Measurements from ENCODE around the gene ADM2. TPM values are rescaled to one million over a fixed set of nuclear protein-coding genes. Genes with fewer than 3 reads are reported as not detected.
A peak's percentile ranks its signal among the peaks of the same experiment; 100 is the strongest.

The ADM2 gene
- total and polyA plus RNA-seq, 2 of the 13 experiments (the other 11 are each of a cell fraction or from before 2014, with no cell fraction given) = 1.2 to 3.0 TPM

DNA sequence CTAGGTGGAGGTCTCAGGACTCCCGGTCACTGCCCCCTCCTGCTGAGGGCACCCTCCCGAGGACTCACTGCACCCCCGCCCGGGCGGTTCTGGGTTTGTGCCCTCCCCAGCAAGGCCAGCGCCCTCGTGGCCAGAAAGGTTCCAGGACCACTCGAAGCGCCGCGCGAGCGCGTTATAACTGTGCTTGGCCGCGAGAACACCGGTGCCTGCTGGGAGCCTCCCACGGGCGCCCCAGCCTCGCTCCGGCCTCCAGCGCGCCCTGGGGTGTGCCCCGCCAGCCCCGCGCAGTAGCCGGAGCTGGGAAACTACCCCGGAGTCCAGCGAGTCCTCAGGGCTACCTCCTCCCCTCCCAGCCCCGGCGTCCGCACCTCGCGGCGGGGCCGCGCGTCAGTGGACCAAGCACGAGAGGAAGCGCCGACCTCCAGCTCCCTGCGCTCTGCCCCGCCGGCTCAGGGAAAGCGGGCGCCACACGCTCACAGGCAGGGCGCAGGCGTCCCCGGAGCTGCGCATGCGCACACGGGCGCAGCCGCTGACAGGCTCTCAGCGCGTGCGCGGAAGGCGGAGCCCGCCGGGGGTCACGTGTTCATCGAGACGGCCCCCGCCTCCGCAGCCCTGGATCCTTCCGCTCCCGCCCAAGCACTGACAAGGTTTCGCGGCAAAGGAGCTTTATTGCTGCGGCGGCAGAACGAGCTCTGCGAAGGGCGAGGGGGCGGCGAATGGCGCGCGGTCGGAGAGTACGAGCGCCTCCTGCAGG, 43.9 kb downstream of the ADM2 start, which contains the start of gene SCO2 (continued):
- TF ChIP-seq, protein P1, sequence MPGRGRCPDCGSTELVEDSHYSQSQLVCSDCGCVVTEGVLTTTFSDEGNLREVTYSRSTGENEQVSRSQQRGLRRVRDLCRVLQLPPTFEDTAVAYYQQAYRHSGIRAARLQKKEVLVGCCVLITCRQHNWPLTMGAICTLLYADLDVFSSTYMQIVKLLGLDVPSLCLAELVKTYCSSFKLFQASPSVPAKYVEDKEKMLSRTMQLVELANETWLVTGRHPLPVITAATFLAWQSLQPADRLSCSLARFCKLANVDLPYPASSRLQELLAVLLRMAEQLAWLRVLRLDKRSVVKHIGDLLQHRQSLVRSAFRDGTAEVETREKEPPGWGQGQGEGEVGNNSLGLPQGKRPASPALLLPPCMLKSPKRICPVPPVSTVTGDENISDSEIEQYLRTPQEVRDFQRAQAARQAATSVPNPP (CRISPR knock-in tag; IDR thresholded peaks at IDR 0.05) = peak; percentile 56
- TF ChIP-seq SMAD9 (CRISPR knock-in tag; IDR thresholded peaks at IDR 0.05) = 0 out of 2 replicates have a peak, but pooled peaks have one; percentile 65
- no peak for TF ChIP-seq JARID2 (CRISPR knock-in tag; IDR thresholded peaks at IDR 0.05; ENCODE audit: insufficient replicate concordance)
- no peak for TF ChIP-seq SP2 (CRISPR knock-in tag; IDR thresholded peaks at IDR 0.05)
- TF ChIP-seq, protein P2, sequence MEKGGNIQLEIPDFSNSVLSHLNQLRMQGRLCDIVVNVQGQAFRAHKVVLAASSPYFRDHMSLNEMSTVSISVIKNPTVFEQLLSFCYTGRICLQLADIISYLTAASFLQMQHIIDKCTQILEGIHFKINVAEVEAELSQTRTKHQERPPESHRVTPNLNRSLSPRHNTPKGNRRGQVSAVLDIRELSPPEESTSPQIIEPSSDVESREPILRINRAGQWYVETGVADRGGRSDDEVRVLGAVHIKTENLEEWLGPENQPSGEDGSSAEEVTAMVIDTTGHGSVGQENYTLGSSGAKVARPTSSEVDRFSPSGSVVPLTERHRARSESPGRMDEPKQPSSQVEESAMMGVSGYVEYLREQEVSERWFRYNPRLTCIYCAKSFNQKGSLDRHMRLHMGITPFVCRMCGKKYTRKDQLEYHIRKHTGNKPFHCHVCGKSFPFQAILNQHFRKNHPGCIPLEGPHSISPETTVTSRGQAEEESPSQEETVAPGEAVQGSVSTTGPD (CRISPR knock-in tag; IDR thresholded peaks at IDR 0.05) = no peak
- TF ChIP-seq ZNF432 (CRISPR knock-in tag; IDR thresholded peaks at IDR 0.05; ENCODE audit: borderline replicate concordance) = no peak
- TF ChIP-seq ZMYM3 (CRISPR knock-in tag; IDR thresholded peaks at IDR 0.05) = no peak
- peak; percentile 8 for TF ChIP-seq SRSF1 (optimal IDR thresholded peaks at IDR 0.05; ENCODE audit: low read depth, low read length)
- TF ChIP-seq ZNF772 (CRISPR knock-in tag; IDR thresholded peaks at IDR 0.05) = peak; percentile 91
- peak; percentile 38 for TF ChIP-seq FOXK1 (CRISPR knock-in tag; IDR thresholded peaks at IDR 0.05; ENCODE audit: borderline replicate concordance, low read depth)
- TF ChIP-seq DNMT3B (CRISPR knock-in tag; conservative IDR thresholded peaks at IDR 0.05) = peak; percentile 47; the same call in 1 of the 2 replicates
- TF ChIP-seq, protein P3, sequence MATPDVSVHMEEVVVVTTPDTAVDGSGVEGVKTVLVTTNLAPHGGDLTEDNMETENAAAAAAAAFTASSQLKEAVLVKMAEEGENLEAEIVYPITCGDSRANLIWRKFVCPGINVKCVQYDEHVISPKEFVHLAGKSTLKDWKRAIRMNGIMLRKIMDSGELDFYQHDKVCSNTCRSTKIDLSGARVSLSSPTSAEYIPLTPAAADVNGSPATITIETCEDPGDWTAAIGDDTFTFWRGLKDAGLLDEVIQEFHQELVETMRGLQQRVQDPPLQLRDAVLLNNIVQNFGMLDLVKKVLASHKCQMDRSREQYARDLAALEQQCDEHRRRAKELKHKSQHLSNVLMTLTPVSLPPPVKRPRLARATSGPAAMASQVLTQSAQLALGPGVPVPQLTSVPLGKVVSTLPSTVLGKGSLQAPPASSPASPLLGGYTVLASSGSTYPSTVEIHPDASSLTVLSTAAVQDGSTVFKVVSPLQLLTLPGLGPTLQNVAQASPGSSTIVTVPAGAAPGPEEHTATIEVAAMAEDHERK (CRISPR knock-in tag; IDR thresholded peaks at IDR 0.05; ENCODE audit: low read depth) = no peak
- no peak; the same call in 1 of the 2 replicates for TF ChIP-seq ZNF460 (CRISPR knock-in tag; IDR thresholded peaks at IDR 0.05; ENCODE audit: borderline replicate concordance)
- TF ChIP-seq, protein P4, sequence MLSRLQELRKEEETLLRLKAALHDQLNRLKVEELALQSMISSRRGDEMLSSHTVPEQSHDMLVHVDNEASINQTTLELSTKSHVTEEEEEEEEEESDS (CRISPR knock-in tag; IDR thresholded peaks at IDR 0.05; ENCODE audit: borderline replicate concordance) = peak; percentile 47; the same call in 1 of the 2 replicates
- no peak for TF ChIP-seq ZNF317 (CRISPR knock-in tag; IDR thresholded peaks at IDR 0.05)
- no peak for TF ChIP-seq ZNF878 (CRISPR knock-in tag; IDR thresholded peaks at IDR 0.05)
- no peak for TF ChIP-seq SIX4 (CRISPR knock-in tag; IDR thresholded peaks at IDR 0.05)
- no peak; the same call in 1 of the 2 replicates for TF ChIP-seq ARHGAP35 (CRISPR knock-in tag; IDR thresholded peaks at IDR 0.05; ENCODE audit: borderline replicate concordance)
- TF ChIP-seq ZNF296 (CRISPR knock-in tag; conservative IDR thresholded peaks at IDR 0.05) = no peak
- TF ChIP-seq MYC (CRISPR knock-in tag; IDR thresholded peaks at IDR 0.05; ENCODE audit: borderline replicate concordance) = peak; percentile 75; the same call in 1 of the 2 replicates
- no peak; the same call in 1 of the 2 replicates for TF ChIP-seq MEF2D (CRISPR knock-in tag; IDR thresholded peaks at IDR 0.05)
- TF ChIP-seq, protein P5, sequence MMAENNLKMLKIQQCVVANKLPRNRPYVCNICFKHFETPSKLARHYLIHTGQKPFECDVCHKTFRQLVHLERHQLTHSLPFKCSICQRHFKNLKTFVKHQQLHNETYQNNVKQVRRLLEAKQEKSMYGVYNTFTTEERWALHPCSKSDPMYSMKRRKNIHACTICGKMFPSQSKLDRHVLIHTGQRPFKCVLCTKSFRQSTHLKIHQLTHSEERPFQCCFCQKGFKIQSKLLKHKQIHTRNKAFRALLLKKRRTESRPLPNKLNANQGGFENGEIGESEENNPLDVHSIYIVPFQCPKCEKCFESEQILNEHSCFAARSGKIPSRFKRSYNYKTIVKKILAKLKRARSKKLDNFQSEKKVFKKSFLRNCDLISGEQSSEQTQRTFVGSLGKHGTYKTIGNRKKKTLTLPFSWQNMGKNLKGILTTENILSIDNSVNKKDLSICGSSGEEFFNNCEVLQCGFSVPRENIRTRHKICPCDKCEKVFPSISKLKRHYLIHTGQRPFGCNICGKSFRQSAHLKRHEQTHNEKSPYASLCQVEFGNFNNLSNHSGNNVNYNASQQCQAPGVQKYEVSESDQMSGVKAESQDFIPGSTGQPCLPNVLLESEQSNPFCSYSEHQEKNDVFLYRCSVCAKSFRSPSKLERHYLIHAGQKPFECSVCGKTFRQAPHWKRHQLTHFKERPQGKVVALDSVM (CRISPR knock-in tag; IDR thresholded peaks at IDR 0.05) = peak; percentile 87
- TF ChIP-seq ZNF773 (CRISPR knock-in tag; IDR thresholded peaks at IDR 0.05; ENCODE audit: borderline replicate concordance) = peak; percentile 58; the same call in 1 of the 2 replicates

Measured in HepG2 (cell line).